GM19438 (cell line): Measurements from ENCODE around the gene KIF20B.
"Not testable (repeated sequence)": the region's sequence is repeated elsewhere in the genome, so short reads cannot be mapped to it uniquely, and the experiment has no call there.

Experiments used
- ATAC-seq: cut with Tn5 transposase; IDR thresholded peaks from one replicate; pipeline ENCODE4 v1.9.1; 2021; ENCODE audit warnings: low read depth; ENCODE audit not compliant: unreplicated experiment

The KIF20B gene

GRCh38 chr10:89773081-89773480 is 71.7 kb downstream of the KIF20B start:
- no peak for ATAC-seq

GRCh38 chr10:89776665-89777064 is 75.3 kb downstream of the KIF20B start:
- no peak for ATAC-seq

- ATAC-seq: no peak
Measured at GRCh38 chr10:89782470-89782869, 81.1 kb downstream of the KIF20B start.

GRCh38 chr10:89783406-89783805 is 82.0 kb downstream of the KIF20B start:
- ATAC-seq: no peak

GRCh38 chr10:89785095-89785494 is 83.7 kb downstream of the KIF20B start:
- no peak for ATAC-seq

GRCh38 chr10:89789188-89789877 is 87.9 kb downstream of the KIF20B start:
- ATAC-seq: no peak

- no peak for ATAC-seq
Measured at GRCh38 chr10:89792187-89792586, 90.8 kb downstream of the KIF20B start.

GRCh38 chr10:89793649-89794254 is 92.4 kb downstream of the KIF20B start:
- ATAC-seq: peak; percentile 91

GRCh38 chr10:89795840-89796239 is 94.5 kb downstream of the KIF20B start:
- ATAC-seq: no peak

GRCh38 chr10:89798092-89798491 is 96.7 kb downstream of the KIF20B start:
- ATAC-seq: no peak

- no peak for ATAC-seq
Measured at GRCh38 chr10:89799573-89799972, 98.2 kb downstream of the KIF20B start.

GRCh38 chr10:89805599-89806013 is 104.2 kb downstream of the KIF20B start:
- peak; percentile 87 for ATAC-seq

- ATAC-seq: no peak
Measured at GRCh38 chr10:89808842-89809241, 107.5 kb downstream of the KIF20B start.

GRCh38 chr10:89809766-89810165 is 108.4 kb downstream of the KIF20B start:
- no peak for ATAC-seq

- ATAC-seq: no peak
Measured at GRCh38 chr10:89810908-89811525, 109.6 kb downstream of the KIF20B start.

- ATAC-seq: peak; percentile 57
Measured at GRCh38 chr10:89813546-89813945, 112.2 kb downstream of the KIF20B start.

- peak; percentile 50 for ATAC-seq
Measured at GRCh38 chr10:89814278-89814677, 112.9 kb downstream of the KIF20B start.

GRCh38 chr10:89815049-89815853 is 113.9 kb downstream of the KIF20B start:
- ATAC-seq: no peak

- ATAC-seq: not testable (repeated sequence)
Measured at GRCh38 chr10:89819008-89819407, 117.6 kb downstream of the KIF20B start.
